HepG2 (cell line): ENCODE data around the gene AP1M1. TPM values are rescaled to one million over a fixed set of nuclear protein-coding genes. Genes with fewer than 3 reads are reported as not detected.

Experiments used
- ELF1 ChIP-seq: sonication (generic); formaldehyde crosslinking; IDR thresholded peaks from 2 replicates; pipeline ENCODE4 v1.4.0; 2020; ENCODE audit warnings: missing genetic modification reagents
- HDAC1 ChIP-seq: sonication (generic); formaldehyde crosslinking; IDR thresholded peaks from 2 replicates; pipeline ENCODE4 v1.5.1; 2020; ENCODE audit warnings: mild to moderate bottlenecking, missing genetic modification reagents
- HOXA3 ChIP-seq: sonication (generic); formaldehyde crosslinking; IDR thresholded peaks from 2 replicates; pipeline ENCODE4 v1.5.0; 2020; ENCODE audit warnings: missing genetic modification reagents
- JARID2 ChIP-seq: sonication (generic); formaldehyde crosslinking; IDR thresholded peaks from 2 replicates; pipeline ENCODE4 v1.8.1; 2023; ENCODE audit warnings: missing genetic modification reagents, inconsistent platforms; ENCODE audit not compliant: insufficient replicate concordance
- LCORL ChIP-seq, 2 experiments: fragments of 450-650 bp in 1 of 2; sonication (generic) in 1 of 2; formaldehyde crosslinking in 1 of 2; IDR thresholded peaks; 2 replicates each; pipeline versions ENCODE4 v1.5.0 to v1.6.1; 2017 to 2020; ENCODE audit warnings: antibody characterized with exemption in 1 of 2, missing genetic modification reagents in 1 of 2
- MXD3 ChIP-seq: IDR thresholded peaks from 2 replicates; pipeline ENCODE4 v1.6.1; 2016; ENCODE audit warnings: mild to moderate bottlenecking, missing biosample characterization, missing genetic modification reagents
- MXI1 ChIP-seq: IDR thresholded peaks from 3 replicates; pipeline ENCODE4 v1.6.1; 2012; ENCODE audit warnings: low read depth, low read length, inconsistent platforms, borderline replicate concordance
- NONO ChIP-seq, 2 experiments: fragments of 450-650 bp in 1 of 2; sonication (generic) in 1 of 2; formaldehyde crosslinking in 1 of 2; IDR thresholded peaks in 1 of 2; conservative IDR thresholded peaks in 1 of 2; 2 replicates each; pipeline versions ENCODE4 v1.6.1 to v1.8.0; 2017 to 2022; ENCODE audit warnings: mild to moderate bottlenecking in 1 of 2, missing genetic modification reagents in 1 of 2, moderate library complexity in 1 of 2
- PHF21A ChIP-seq: sonication (generic); formaldehyde crosslinking; IDR thresholded peaks from 2 replicates; pipeline ENCODE4 v1.5.0; 2020; ENCODE audit warnings: mild to moderate bottlenecking, missing genetic modification reagents
- RFXANK ChIP-seq: IDR thresholded peaks from 2 replicates; pipeline ENCODE4 v1.6.1; 2016
- SNAI1 ChIP-seq: sonication (generic); formaldehyde crosslinking; IDR thresholded peaks from 2 replicates; pipeline ENCODE4 v1.5.0; 2020; ENCODE audit warnings: mild to moderate bottlenecking, missing genetic modification reagents, borderline replicate concordance
- USF2 ChIP-seq, 2 experiments: sonication (generic) in 1 of 2; formaldehyde crosslinking in 1 of 2; IDR thresholded peaks; 2 replicates each; pipeline versions ENCODE4 v1.5.1 to v1.6.1; 2011 to 2020; ENCODE audit warnings: borderline replicate concordance in 1 of 2, low read depth in 1 of 2, low read length in 1 of 2, mild to moderate bottlenecking in 1 of 2, missing genetic modification reagents in 1 of 2, moderate library complexity in 1 of 2
- ZBTB7B ChIP-seq: sonication (generic); formaldehyde crosslinking; IDR thresholded peaks from 2 replicates; pipeline ENCODE4 v1.4.0; 2020; ENCODE audit warnings: missing genetic modification reagents
- ZFY ChIP-seq: sonication (generic); formaldehyde crosslinking; IDR thresholded peaks from 2 replicates; pipeline ENCODE4 v1.4.0; 2020; ENCODE audit warnings: missing genetic modification reagents
- ZNF121 ChIP-seq: sonication (generic); formaldehyde crosslinking; IDR thresholded peaks from 2 replicates; pipeline ENCODE4 v1.5.0; 2020; ENCODE audit warnings: mild to moderate bottlenecking, missing genetic modification reagents
- ZNF225 ChIP-seq: sonication (generic); formaldehyde crosslinking; IDR thresholded peaks from 2 replicates; pipeline ENCODE4 v1.4.0; 2020; ENCODE audit warnings: mild to moderate bottlenecking, missing genetic modification reagents
- ZNF441 ChIP-seq: sonication (generic); formaldehyde crosslinking; IDR thresholded peaks from 2 replicates; pipeline ENCODE4 v1.7.0; 2021; ENCODE audit warnings: missing genetic modification reagents, borderline replicate concordance
- ZNF556 ChIP-seq: sonication (generic); formaldehyde crosslinking; IDR thresholded peaks from 2 replicates; pipeline ENCODE4 v1.4.0; 2020; ENCODE audit warnings: mild to moderate bottlenecking, missing genetic modification reagents, borderline replicate concordance
- ZNF570 ChIP-seq: sonication (generic); formaldehyde crosslinking; IDR thresholded peaks from 2 replicates; pipeline ENCODE4 v1.4.0; 2020; ENCODE audit warnings: mild to moderate bottlenecking, missing genetic modification reagents, borderline replicate concordance
- ZNF746 ChIP-seq: sonication (generic); formaldehyde crosslinking; IDR thresholded peaks from 2 replicates; pipeline ENCODE4 v1.8.0; 2022; ENCODE audit warnings: mild to moderate bottlenecking, missing genetic modification reagents
- ZNF75D ChIP-seq: sonication (generic); formaldehyde crosslinking; IDR thresholded peaks from 2 replicates; pipeline ENCODE4 v1.8.1; 2023; ENCODE audit warnings: missing genetic modification reagents, mild to moderate bottlenecking, borderline replicate concordance
- ZNF841 ChIP-seq: sonication (generic); formaldehyde crosslinking; IDR thresholded peaks from 2 replicates; pipeline ENCODE4 v1.8.1; 2023; ENCODE audit warnings: missing genetic modification reagents, borderline replicate concordance
- polyA plus RNA-seq, 8 experiments: library from polyadenylated mRNA; depleted of rRNA in 3 of 8; stranded (reverse) in 7 of 8; unstranded in 1 of 8; fragments of >200 nt; fragmentation: Illumina TruSeq in 4 of 8; extraction: Trizol in 4 of 8; gene quantifications; 2 replicates each; pipeline versions ENCODE4 v1.2.1 to v1.2.3, GENCODE V29; 2011 to 2016; ENCODE audit warnings: low read depth in 4 of 8, missing spikeins in 1 of 8, mixed read lengths in 1 of 8; ENCODE audit not compliant: insufficient read depth in 1 of 8
- total RNA-seq, 5 experiments: library from RNA; depleted of rRNA; stranded (reverse); fragments of >200 nt; fragmentation: Illumina TruSeq; extraction: Trizol; gene quantifications; 2 replicates each; pipeline ENCODE4 v1.2.3, GENCODE V29; 2016; ENCODE audit warnings: low read depth in 1 of 5
- TF ChIP-seq, protein P1 (sequence below): sonication (generic); formaldehyde crosslinking; conservative IDR thresholded peaks from 2 replicates; pipeline ENCODE4 v1.4.0; 2020; ENCODE audit warnings: missing genetic modification reagents
- TF ChIP-seq, protein P2 (sequence below): sonication (generic); formaldehyde crosslinking; IDR thresholded peaks from 2 replicates; pipeline ENCODE4 v1.5.0; 2020; ENCODE audit warnings: missing genetic modification reagents

AP1M1 gene
- total and polyA plus RNA-seq, 2 of the 13 experiments (the other 11 are each of a cell fraction or from before 2014, with no cell fraction given), result 34.4 to 46.1 TPM

GRCh38 chr19:16197622-16198369, at the start of gene AP1M1 (continued):
- TF ChIP-seq, protein P1, sequence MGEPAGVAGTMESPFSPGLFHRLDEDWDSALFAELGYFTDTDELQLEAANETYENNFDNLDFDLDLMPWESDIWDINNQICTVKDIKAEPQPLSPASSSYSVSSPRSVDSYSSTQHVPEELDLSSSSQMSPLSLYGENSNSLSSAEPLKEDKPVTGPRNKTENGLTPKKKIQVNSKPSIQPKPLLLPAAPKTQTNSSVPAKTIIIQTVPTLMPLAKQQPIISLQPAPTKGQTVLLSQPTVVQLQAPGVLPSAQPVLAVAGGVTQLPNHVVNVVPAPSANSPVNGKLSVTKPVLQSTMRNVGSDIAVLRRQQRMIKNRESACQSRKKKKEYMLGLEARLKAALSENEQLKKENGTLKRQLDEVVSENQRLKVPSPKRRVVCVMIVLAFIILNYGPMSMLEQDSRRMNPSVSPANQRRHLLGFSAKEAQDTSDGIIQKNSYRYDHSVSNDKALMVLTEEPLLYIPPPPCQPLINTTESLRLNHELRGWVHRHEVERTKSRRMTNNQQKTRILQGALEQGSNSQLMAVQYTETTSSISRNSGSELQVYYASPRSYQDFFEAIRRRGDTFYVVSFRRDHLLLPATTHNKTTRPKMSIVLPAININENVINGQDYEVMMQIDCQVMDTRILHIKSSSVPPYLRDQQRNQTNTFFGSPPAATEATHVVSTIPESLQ, result 0 out of 2 replicates have a peak, but pooled peaks have one; percentile 56
- TF ChIP-seq, protein P2, sequence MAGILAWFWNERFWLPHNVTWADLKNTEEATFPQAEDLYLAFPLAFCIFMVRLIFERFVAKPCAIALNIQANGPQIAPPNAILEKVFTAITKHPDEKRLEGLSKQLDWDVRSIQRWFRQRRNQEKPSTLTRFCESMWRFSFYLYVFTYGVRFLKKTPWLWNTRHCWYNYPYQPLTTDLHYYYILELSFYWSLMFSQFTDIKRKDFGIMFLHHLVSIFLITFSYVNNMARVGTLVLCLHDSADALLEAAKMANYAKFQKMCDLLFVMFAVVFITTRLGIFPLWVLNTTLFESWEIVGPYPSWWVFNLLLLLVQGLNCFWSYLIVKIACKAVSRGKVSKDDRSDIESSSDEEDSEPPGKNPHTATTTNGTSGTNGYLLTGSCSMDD (CRISPR knock-in tag), result no peak
- TF ChIP-seq ZNF441 (CRISPR knock-in tag) (0 out of 2 replicates have a peak, but pooled peaks have one; percentile 41), MXD3 (peak; percentile 58; the same call in 1 of the 2 replicates), LCORL (IDR thresholded peaks at IDR 0.05) (no peak), LCORL (CRISPR knock-in tag; IDR thresholded peaks at IDR 0.05) (no peak), HDAC1 (CRISPR knock-in tag) (peak; percentile 93), JARID2 (CRISPR knock-in tag) (peak; percentile 42), NONO (IDR thresholded peaks at IDR 0.05) (no peak), NONO (CRISPR knock-in tag; conservative IDR thresholded peaks at IDR 0.05) (peak; percentile 57; the same call in 1 of the 2 replicates), ELF1 (CRISPR knock-in tag) (peak; percentile 98), ZNF225 (no peak), HOXA3 (CRISPR knock-in tag) (peak; percentile 84), ZNF570 (no peak), ZNF746 (CRISPR knock-in tag) (0 out of 2 replicates have a peak, but pooled peaks have one; percentile 51), ZBTB7B (CRISPR knock-in tag) (peak; percentile 45; the same call in 1 of the 2 replicates), PHF21A (CRISPR knock-in tag) (peak; percentile 91), USF2 (IDR thresholded peaks at IDR 0.05; ENCODE audit: low read depth, low read length) (no peak), USF2 (CRISPR knock-in tag; IDR thresholded peaks at IDR 0.05; ENCODE audit: borderline replicate concordance) (no peak), ZFY (CRISPR knock-in tag) (peak; percentile 93), ZNF75D (CRISPR knock-in tag) (no peak), ZNF121 (CRISPR knock-in tag) (no peak), MXI1 (peak; percentile 82; the same call in 2 of the 3 replicates), ZNF556 (CRISPR knock-in tag) (peak; percentile 69; the same call in 1 of the 2 replicates), RFXANK (no peak), ZNF841 (no peak), SNAI1 (CRISPR knock-in tag) (no peak)
